A549 (cell line): ENCODE measurements around the gene CHIA. TPM values are rescaled to one million over a fixed set of nuclear protein-coding genes. Genes with fewer than 3 reads are reported as not detected.

Source experiments
- ATAC-seq, 2 experiments: fragments of 200-7000 bp in 1 of 2; fragments of >200 bp in 1 of 2; cut with Nextera tagmentation in 1 of 2; cut with Tn5 transposase in 1 of 2; 3 replicates each; pipeline versions ENCODE4 v1.8.0 to v1.9.1; 2018 to 2020; ENCODE audit warnings: mild to moderate bottlenecking in 1 of 2, moderate library complexity in 1 of 2
- CTCF ChIA-PET: fragments of 300-600 bp; sonication (Branson Sonifier 250); formaldehyde crosslinking; extraction: SDS; loops from one replicate; lab custom pipeline; 2021; ENCODE audit warnings: antibody characterized with exemption, inconsistent platforms; lab: Yijun Ruan, JAX
- POLR2A ChIA-PET: fragments of 350-600 bp; formaldehyde crosslinking; extraction: SDS; loops from one replicate; lab custom pipeline; 2021; ENCODE audit warnings: antibody characterized with exemption, inconsistent platforms; lab: Yijun Ruan, JAX
- DNase-seq, 2 experiments: peaks; one replicate each; pipeline versions ENCODE4 v3.0.0 to v3.0.0-alpha.2; 2011 to 2016; ENCODE audit warnings: low read depth in 1 of 2, low spot score in 1 of 2
- FAIRE-seq: peaks from 2 replicates; lab custom pipeline; 2011; peaks lifted over from hg19 to GRCh38; lab: Jason Lieb, UNC
- H3K27ac ChIP-seq, 2 experiments: fragments of >200 bp; sonication (Bioruptor Twin); formaldehyde crosslinking; 3 replicates each; pipeline ENCODE4 v1.5.1; 2016 to 2017
- H3K4me1 ChIP-seq: fragments of >200 bp; sonication (Bioruptor Twin); formaldehyde crosslinking; 3 replicates; pipeline ENCODE4 v1.6.1; 2016
- H3K4me2 ChIP-seq: fragments of >200 bp; sonication (Bioruptor Twin); formaldehyde crosslinking; 3 replicates; pipeline ENCODE4 v1.6.1; 2016
- H3K4me3 ChIP-seq: fragments of >200 bp; sonication (Bioruptor Twin); formaldehyde crosslinking; 3 replicates; pipeline ENCODE4 v1.5.1; 2016
- H3K9me3 ChIP-seq: fragments of >200 bp; sonication (Bioruptor Twin); formaldehyde crosslinking; 3 replicates; pipeline ENCODE4 v1.6.1; 2016
- BCL3 ChIP-seq: fragments of >200 bp; sonication (Bioruptor Twin); formaldehyde crosslinking; IDR thresholded peaks from 3 replicates; pipeline ENCODE4 v1.6.1; 2016
- BHLHE40 ChIP-seq: IDR thresholded peaks from 2 replicates; pipeline ENCODE4 v1.6.1; 2012; ENCODE audit warnings: low read depth, low read length, inconsistent platforms
- CBX2 ChIP-seq: fragments of 200-600 bp; sonication (generic); IDR thresholded peaks from 2 replicates; pipeline ENCODE4 v1.6.1; 2016; ENCODE audit warnings: low read depth, mild to moderate bottlenecking, borderline replicate concordance
- CHD2 ChIP-seq: fragments of 150-350 bp; IDR thresholded peaks from 2 replicates; pipeline ENCODE4 v1.6.1; 2014; ENCODE audit warnings: low read length; ENCODE audit not compliant: partially characterized antibody
- CTCF ChIP-seq: fragments of >200 bp; sonication (Bioruptor Twin); formaldehyde crosslinking; IDR thresholded peaks from 3 replicates; pipeline ENCODE4 v1.5.1; 2016
- E2F6 ChIP-seq: IDR thresholded peaks from 2 replicates; pipeline ENCODE4 v1.6.1; 2012; ENCODE audit warnings: low read depth, borderline replicate concordance
- ELK1 ChIP-seq: fragments of 150-350 bp; IDR thresholded peaks from 2 replicates; pipeline ENCODE4 v1.6.1; 2014; ENCODE audit warnings: low read depth, mild to moderate bottlenecking, low read length
- ESRRA ChIP-seq: fragments of 150-350 bp; IDR thresholded peaks from 2 replicates; pipeline ENCODE4 v1.6.1; 2014; ENCODE audit warnings: mild to moderate bottlenecking, low read length, borderline replicate concordance
- FOSL2 ChIP-seq, 2 experiments: fragments of 450-650 bp in 1 of 2; fragments of >200 bp in 1 of 2; sonication (Bioruptor Twin) in 1 of 2; formaldehyde crosslinking; IDR thresholded peaks; 2 replicates each; pipeline versions ENCODE4 v1.5.0 to v1.6.1; 2016 to 2020; ENCODE audit warnings: mild to moderate bottlenecking in 1 of 2, moderate library complexity in 1 of 2
- FOXS1 ChIP-seq: fragments of 250-450 bp; sonication (Bioruptor Pico); IDR thresholded peaks from 2 replicates; pipeline ENCODE4 v1.5.0; 2020; ENCODE audit warnings: mild to moderate bottlenecking, moderate library complexity
- HDAC2 ChIP-seq: fragments of 200-600 bp; sonication (generic); IDR thresholded peaks from 2 replicates; pipeline ENCODE4 v1.6.1; 2016
- HEYL ChIP-seq: fragments of 250-450 bp; sonication (Bioruptor Pico); IDR thresholded peaks from 2 replicates; pipeline ENCODE4 v1.8.0; 2021; ENCODE audit warnings: mild to moderate bottlenecking, moderate library complexity
- HOXB5 ChIP-seq: fragments of 250-450 bp; sonication (Bioruptor Pico); IDR thresholded peaks from 2 replicates; pipeline ENCODE4 v1.5.0; 2020; ENCODE audit warnings: mild to moderate bottlenecking, moderate library complexity
- JUN ChIP-seq, 2 experiments: fragments of >200 bp; sonication (Bioruptor Twin); formaldehyde crosslinking; IDR thresholded peaks; 2 replicates in 1 of 2; 3 replicates in 1 of 2; pipeline ENCODE4 v1.6.1; 2016 to 2017
- JUNB ChIP-seq: fragments of >200 bp; sonication (Bioruptor Twin); formaldehyde crosslinking; IDR thresholded peaks from 2 replicates; pipeline ENCODE4 v1.6.1; 2016
- MYC ChIP-seq: IDR thresholded peaks from 2 replicates; pipeline ENCODE4 v1.6.1; 2012; ENCODE audit warnings: mild to moderate bottlenecking, inconsistent platforms, low read length, improper control_type of control experiment, borderline replicate concordance
- NPAS2 ChIP-seq: fragments of 250-450 bp; sonication (Bioruptor Pico); IDR thresholded peaks from 2 replicates; pipeline ENCODE4 v1.8.0; 2022; ENCODE audit warnings: mild to moderate bottlenecking, moderate library complexity, borderline replicate concordance
- PHF8 ChIP-seq: fragments of 200-600 bp; sonication (generic); IDR thresholded peaks from 2 replicates; pipeline ENCODE4 v1.6.1; 2016; ENCODE audit warnings: low read depth, mild to moderate bottlenecking, antibody characterized with exemption, moderate library complexity, borderline replicate concordance
- POLR2A ChIP-seq: IDR thresholded peaks from 2 replicates; pipeline ENCODE4 v1.6.1; 2012; ENCODE audit warnings: mild to moderate bottlenecking, low read length
- RAD21 ChIP-seq, 2 experiments: fragments of >200 bp in 1 of 2; sonication (Bioruptor Twin) in 1 of 2; formaldehyde crosslinking in 1 of 2; IDR thresholded peaks in 1 of 2; conservative IDR thresholded peaks in 1 of 2; 2 replicates in 1 of 2; 3 replicates in 1 of 2; pipeline ENCODE4 v1.6.1; 2012 to 2018; ENCODE audit warnings: inconsistent platforms in 1 of 2
- RFX5 ChIP-seq: fragments of 450-650 bp; IDR thresholded peaks from 2 replicates; pipeline ENCODE4 v1.7.1; 2014; ENCODE audit warnings: antibody characterized with exemption, mild to moderate bottlenecking, moderate library complexity
- RNF2 ChIP-seq: fragments of 200-600 bp; sonication (generic); IDR thresholded peaks from 2 replicates; pipeline ENCODE4 v1.6.1; 2016; ENCODE audit warnings: low read depth, mild to moderate bottlenecking, antibody characterized with exemption, moderate library complexity, borderline replicate concordance
- SMC3 ChIP-seq: fragments of >200 bp; sonication (Bioruptor Twin); formaldehyde crosslinking; IDR thresholded peaks from 3 replicates; pipeline ENCODE4 v1.6.1; 2018; ENCODE audit warnings: inconsistent platforms
- TFCP2L1 ChIP-seq: fragments of 250-450 bp; sonication (Bioruptor Pico); IDR thresholded peaks from 2 replicates; pipeline ENCODE4 v1.5.0; 2021; ENCODE audit warnings: mild to moderate bottlenecking
- WGBS: methylation state at CpG from one replicate; pipeline ENCODE4 v1.1.6; 2017; ENCODE audit errors: missing lambda C conversion rate; 5-methylcytosine and 5-hydroxymethylcytosine counted together
- polyA plus RNA-seq, 4 experiments: library from polyadenylated mRNA; depleted of rRNA in 3 of 4; stranded (reverse); fragments of >200 nt; fragmentation: RNase III in 1 of 4; extraction: RNeasy Plus Mini Kit Qiagen cat#74134 plus additional on column Dnase treatment in 1 of 4; gene quantifications; 2 replicates in 3 of 4; 3 replicates in 1 of 4; pipeline ENCODE4 v1.2.3, GENCODE V29; 2011 to 2017

CHIA gene
- polyA plus RNA-seq, 2 of the 4 experiments (the other 2 are of a cell fraction), result not detected

GRCh38 chr1:111285879-111286278, 4.8 kb upstream of the CHIA start:
- WGBS, result 44% methylated on average over 2 of the region's 2 CpGs
- H3K4me3 ChIP-seq, result no peak overlapping the region
- CTCF ChIA-PET, result interaction anchor here (1.3 kb wide), 1 partner anchor 63 kb away, joined by 3 read pairs; no protein-coding TSS in a partner anchor
- FAIRE-seq, result no peak
- TF ChIP-seq BCL3, result no peak
- TF ChIP-seq E2F6, result no peak
- TF ChIP-seq SMC3, result no peak
- no peak for TF ChIP-seq FOXS1
- no peak for TF ChIP-seq RFX5
- TF ChIP-seq HDAC2, result no peak
- TF ChIP-seq MYC, result no peak
- TF ChIP-seq CHD2, result no peak
- TF ChIP-seq JUNB, result no peak
- TF ChIP-seq, all 56 proteins: peak for 0
- H3K4me1 ChIP-seq, result no peaks in the 10 kb centered on the region
- no peak for DNase-seq
- no peaks in the 10 kb centered on the region for H3K9me3 ChIP-seq
- POLR2A ChIA-PET, result no interaction called here
- H3K27ac ChIP-seq, result no peak overlapping the region
- ATAC-seq, result no peak
- H3K4me2 ChIP-seq, result no peak overlapping the region

GRCh38 chr1:111286912-111287311, 3.7 kb upstream of the CHIA start:
- Histone ChIP-seq H3K9me3 (no peaks in the 10 kb centered on the region), H3K4me3 (no peak overlapping the region), H3K4me2 (no peak overlapping the region), H3K27ac (no peak overlapping the region), H3K4me1 (no peaks in the 10 kb centered on the region)
- FAIRE-seq (no peak), ATAC-seq (no peak), DNase-seq (no peak)
- 0% methylated on average over 1 of the region's 1 CpG for WGBS
- POLR2A ChIA-PET, result no interaction called here
- CTCF ChIA-PET, result no interaction called here
- TF ChIP-seq TFCP2L1, result no peak

GRCh38 chr1:111289371-111289770, 1.3 kb upstream of the CHIA start:
- no peak for FAIRE-seq
- no peak for DNase-seq
- 22% methylated on average over 4 of the region's 5 CpGs for whole genome bisulfite sequencing
- Histone ChIP-seq H3K4me1 (no peaks in the 10 kb centered on the region), H3K27ac (no peak overlapping the region)
- no peak for TF ChIP-seq RNF2
- TF ChIP-seq JUN (IDR thresholded peaks at IDR 0.05), result no peak
- TF ChIP-seq ELK1, result no peak
- no peak for TF ChIP-seq CTCF
- TF ChIP-seq RAD21 (conservative IDR thresholded peaks at IDR 0.05 in 1 of 2, IDR thresholded peaks at IDR 0.05 in 1 of 2), result no peak
- TF ChIP-seq POLR2A, result no peak
- no peak for TF ChIP-seq HEYL
- TF ChIP-seq ESRRA, result no peak
- no peak for TF ChIP-seq SMC3
- TF ChIP-seq HOXB5, result no peak
- TF ChIP-seq FOSL2 (IDR thresholded peaks at IDR 0.05), result no peak
- no peak for TF ChIP-seq FOSL2 (CRISPR knock-in tag; IDR thresholded peaks at IDR 0.05)
- TF ChIP-seq CBX2, result no peak
- no peak for TF ChIP-seq BHLHE40
- TF ChIP-seq TFCP2L1, result no peak
- no peak for TF ChIP-seq PHF8
- TF ChIP-seq NPAS2 (CRISPR knock-in tag), result no peak
- TF ChIP-seq, all 56 proteins: peak for 0
- Histone ChIP-seq H3K4me2 (no peak overlapping the region), H3K4me3 (no peak overlapping the region), H3K9me3 (no peaks in the 10 kb centered on the region)
- ChIA-PET CTCF (no interaction called here), POLR2A (no interaction called here)
- ATAC-seq, result no peak
